GM18520 (cell line): ENCODE results near the gene PTBP1.
"Not testable (repeated sequence)": the region's sequence is repeated elsewhere in the genome, so short reads cannot be mapped to it uniquely, and the experiment has no call there.

Source experiments
- ATAC-seq: cut with Tn5 transposase; IDR thresholded peaks from one replicate; pipeline ENCODE4 v1.9.1; 2021; ENCODE audit not compliant: unreplicated experiment

The PTBP1 gene

DNA sequence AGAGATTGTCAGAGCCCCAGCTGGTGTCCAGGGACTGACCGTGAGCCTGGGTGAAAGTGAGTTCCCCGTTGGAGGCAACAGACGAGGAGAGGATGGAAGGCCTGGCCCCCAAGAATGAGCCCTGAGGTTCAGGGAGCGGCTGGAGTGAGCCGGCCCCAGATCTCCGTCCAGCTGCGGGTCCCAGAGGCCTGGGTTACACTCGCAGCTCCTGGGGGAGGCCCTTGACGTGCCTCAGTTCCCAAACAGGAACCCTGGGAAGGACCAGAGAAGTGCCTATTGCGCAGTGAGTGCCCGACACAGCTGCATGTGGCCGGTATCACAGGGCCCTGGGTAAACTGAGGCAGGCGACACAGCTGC lies 53.7 kb downstream of the PTBP1 start:
- ATAC-seq, result no peak

DNA sequence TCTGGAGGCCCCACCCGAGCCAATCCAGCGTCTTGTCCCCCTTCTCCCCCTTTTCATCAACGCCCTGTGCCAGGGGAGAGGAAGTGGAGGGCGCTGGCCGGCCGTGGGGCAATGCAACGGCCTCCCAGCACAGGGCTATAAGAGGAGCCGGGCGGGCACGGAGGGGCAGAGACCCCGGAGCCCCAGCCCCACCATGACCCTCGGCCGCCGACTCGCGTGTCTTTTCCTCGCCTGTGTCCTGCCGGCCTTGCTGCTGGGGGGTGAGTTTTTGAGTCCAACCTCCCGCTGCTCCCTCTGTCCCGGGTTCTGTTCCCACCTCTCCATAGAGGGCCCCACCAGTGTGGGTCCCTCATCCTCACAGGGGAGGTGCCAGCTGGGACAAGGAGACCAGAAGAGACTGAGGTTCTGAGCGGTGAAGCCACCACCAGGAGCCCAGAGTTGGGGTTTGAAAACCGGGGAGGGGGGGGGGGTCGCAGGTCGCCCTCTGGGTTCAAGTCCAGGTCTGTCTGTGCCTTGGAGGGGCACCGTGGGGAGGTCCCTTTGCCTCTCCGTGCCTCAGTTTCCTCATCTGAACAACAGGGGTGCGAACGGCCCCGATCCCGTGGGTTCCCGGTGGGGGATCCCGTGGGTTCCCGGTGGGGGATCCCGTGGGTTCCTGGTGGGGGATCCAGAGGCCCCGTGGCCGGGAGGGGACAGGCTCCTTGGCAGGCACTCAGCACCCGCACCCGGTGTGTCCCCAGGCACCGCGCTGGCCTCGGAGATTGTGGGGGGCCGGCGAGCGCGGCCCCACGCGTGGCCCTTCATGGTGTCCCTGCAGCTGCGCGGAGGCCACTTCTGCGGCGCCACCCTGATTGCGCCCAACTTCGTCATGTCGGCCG lies 55.1 kb downstream of the PTBP1 start, which contains the start of gene ELANE:
Gene ELANE, plus strand, starts transcription at position 168 of the 878 bp plus-strand sequence. Its CDS starts 26 bp downstream, at position 194.
- no peak for ATAC-seq

DNA sequence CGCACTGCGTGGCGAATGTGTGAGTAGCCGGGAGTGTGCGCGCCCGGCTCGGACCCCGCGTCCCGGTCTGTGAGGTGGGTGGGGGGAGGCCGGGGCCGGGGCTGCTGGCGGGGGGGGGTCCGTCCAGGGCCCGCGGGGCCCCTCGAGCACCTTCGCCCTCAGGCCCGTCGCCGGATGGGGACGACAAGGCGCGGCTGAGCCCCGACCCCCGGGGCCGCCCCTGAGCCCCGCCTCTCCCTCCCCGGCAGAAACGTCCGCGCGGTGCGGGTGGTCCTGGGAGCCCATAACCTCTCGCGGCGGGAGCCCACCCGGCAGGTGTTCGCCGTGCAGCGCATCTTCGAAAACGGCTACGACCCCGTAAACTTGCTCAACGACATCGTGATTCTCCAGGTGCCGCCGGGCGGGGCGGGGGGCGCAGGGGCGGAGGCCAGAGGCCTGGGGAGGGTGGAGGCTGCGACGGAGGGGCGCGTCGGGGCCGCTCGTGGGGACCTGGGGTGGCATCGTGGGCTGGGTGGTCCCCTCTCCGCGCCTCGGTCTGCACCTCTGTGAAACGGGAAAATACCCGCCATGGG lies 55.8 kb downstream of the PTBP1 start:
- no peak for ATAC-seq

DNA sequence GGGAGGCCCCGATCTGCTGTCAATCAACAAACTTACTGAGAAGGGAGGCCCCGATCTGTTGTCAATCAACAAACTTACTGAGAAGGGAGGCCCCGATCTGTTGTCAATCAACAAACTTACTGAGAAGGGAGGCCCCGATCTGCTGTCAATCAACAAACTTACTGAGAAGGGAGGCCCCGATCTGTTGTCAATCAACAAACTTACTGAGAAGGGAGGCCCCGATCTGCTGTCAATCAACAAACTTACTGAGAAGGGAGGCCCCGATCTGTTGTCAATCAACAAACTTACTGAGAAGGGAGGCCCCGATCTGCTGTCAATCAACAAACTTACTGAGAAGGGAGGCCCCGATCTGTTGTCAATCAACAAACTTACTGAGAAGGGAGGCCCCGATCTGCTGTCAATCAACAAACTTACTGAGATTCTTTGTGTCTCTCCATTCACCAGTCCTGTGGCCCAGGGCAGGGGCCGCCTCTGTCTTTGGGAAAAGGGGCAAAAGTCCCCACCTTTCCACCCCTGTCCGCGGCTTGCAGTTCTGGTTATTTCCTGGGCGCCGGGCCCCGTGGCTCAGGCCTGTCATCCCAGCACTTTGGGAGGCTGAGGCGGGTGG lies 56.5 kb downstream of the PTBP1 start:
- ATAC-seq, result not testable (repeated sequence)

DNA sequence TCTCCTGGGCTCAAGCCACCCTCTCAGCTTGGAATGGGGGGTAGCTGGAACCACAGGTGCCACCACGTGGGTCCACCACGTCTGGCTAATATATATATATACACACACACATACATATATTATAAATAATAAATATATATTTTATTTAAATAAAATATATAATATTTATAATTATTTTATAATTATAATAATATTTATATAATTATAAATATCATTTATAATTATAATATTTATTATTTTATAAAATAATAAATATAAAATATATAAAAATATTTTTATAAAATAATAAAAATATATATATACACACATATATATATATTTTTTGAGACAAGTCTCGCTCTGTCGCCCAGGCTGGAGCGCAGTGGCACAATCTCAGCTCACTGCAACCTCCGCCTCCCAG lies 57.3 kb downstream of the PTBP1 start:
- no peak for ATAC-seq

DNA sequence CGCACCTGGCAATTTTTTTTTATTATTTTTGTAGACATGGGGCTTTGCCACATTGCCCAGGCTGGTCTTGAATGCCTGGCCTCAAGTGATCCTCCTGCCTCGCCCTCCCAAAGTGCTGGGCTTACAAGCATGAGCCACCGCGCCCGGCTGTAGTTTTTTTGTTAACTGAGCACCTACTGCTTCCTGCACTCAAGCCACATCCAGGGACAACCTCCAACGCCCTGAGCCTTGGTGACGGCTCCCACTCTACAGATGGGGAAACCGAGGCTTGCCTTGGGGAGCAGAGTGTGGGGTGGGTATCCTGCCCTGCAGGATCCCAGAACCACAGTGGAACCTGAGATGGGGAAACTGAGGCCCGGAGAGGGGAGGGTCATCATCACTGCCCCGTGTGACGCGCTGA lies 57.9 kb downstream of the PTBP1 start:
- ATAC-seq, result no peak

DNA sequence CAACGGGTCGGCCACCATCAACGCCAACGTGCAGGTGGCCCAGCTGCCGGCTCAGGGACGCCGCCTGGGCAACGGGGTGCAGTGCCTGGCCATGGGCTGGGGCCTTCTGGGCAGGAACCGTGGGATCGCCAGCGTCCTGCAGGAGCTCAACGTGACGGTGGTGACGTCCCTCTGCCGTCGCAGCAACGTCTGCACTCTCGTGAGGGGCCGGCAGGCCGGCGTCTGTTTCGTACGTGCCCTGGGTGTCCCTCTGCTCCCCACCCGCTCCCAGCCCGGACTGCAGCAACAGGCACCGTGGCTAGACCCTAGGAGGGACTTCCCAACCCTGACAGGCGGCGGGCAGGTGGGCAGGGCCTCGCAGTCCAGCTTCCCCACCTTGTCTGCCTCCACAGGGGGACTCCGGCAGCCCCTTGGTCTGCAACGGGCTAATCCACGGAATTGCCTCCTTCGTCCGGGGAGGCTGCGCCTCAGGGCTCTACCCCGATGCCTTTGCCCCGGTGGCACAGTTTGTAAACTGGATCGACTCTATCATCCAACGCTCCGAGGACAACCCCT lies 58.4 kb downstream of the PTBP1 start:
- ATAC-seq, result no peak

DNA sequence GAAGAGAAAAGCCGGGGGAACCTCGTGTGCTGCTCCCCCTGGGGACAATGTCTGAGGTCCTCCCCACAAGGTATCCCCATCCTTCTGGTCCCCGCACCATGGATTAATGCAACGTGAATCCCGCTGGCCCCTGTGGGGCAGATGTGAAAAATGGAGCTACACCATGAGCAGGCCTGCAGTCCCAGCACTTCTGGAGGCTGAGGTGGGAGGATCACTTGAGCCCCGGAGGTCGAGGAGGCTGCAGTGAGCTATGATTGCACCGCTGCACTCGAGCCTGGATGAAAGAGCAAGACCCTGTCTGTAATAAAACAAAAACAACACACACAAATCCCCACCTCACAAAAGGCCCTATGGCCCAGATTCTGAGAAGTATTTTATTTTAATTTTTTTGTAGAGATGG lies 61.0 kb downstream of the PTBP1 start:
- ATAC-seq, result no peak

DNA sequence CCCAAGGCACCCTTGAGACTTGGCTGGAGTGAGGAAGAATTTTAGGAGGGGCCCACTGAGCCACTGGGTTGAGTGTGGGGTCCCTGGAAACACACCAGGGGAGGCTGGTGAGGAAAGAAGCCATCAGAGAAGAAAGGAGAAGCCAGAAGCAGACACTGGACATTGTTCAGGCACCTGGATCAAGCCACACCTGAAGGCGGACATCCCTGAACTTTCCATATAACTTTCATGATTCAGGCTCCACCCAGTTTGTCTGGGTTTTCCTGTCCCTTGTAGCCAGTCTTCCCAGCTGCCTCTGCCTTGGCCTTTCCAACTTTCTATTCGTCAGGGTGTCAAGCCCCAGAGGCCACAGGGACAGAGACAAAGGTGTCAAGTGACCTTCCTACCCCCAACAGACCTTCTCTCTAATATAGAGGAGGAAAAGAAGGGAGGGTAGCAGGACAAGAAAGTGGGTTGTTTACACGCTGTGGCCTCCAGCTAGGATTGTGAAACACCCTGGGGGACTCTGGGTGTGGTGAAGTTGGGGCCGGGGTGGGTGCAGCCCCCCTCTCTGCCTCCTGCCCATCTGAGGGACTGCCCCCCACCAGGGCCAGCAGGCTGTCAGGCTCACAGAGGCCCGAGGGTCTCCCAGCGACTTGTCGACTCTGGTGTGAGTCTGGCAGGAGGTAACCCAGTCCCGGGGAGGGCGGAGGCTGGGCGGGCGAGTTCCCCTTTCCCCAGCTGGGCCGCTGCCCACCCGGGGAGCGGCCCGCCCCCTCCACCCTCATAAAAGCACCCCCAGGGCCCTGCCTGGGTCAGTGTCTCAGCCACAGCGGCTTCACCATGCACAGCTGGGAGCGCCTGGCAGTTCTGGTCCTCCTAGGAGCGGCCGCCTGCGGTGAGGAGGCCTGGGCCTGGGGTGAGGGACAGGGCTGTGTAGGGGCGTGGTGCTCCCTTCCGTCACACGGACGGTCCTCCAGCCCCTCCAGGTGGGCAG lies 61.9 kb downstream of the PTBP1 start, which contains the start of gene CFD:
Gene CFD, plus strand, starts transcription at position 797 of the 976 bp plus-strand sequence. Its CDS starts 26 bp downstream, at position 823.
- ATAC-seq, result no peak

DNA sequence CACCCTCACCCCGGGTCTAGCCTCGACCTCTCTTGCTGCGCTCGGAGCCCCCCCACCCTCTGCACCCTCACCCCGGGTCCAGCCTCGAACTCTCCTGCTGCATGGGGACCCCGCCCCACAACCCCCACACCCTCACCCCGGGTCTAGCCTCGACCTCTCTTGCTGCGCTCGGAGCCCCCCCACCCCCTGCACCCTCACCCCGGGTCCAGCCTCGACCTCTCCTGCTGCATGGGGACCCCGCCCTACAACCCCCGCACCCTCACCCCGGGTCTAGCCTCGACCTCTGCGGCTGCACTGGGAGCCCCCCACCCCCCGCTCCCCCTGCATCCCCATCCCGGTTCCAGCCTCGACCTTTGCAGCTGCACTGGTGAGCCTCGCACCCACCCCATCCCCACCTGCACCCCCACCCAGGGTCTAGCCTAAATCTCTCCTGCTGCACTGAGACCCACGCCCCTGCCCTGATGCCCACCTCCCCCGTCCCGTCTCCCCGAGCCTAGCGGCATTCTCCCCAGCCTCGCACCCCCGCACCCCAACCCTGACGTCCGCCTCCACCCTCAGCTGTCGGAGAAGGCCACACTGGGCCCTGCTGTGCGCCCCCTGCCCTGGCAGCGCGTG lies 64.0 kb downstream of the PTBP1 start:
- no peak for ATAC-seq
